ENCODE data around the gene RNF217. TPM values are rescaled to one million over a fixed set of nuclear protein-coding genes. Genes with fewer than 3 reads are reported as not detected.

Gene RNF217
- total and polyA plus RNA-seq, 2 of the 13 experiments (the other 11 are each of a cell fraction or from before 2014, with no cell fraction given), result 2.2 to 2.4 TPM

- TF ChIP-seq AHDC1 (CRISPR knock-in tag; IDR thresholded peaks at IDR 0.05; ENCODE audit: borderline replicate concordance), result no peak
Observed at GRCh38 chr6:125002406-125002741, 40.1 kb downstream of the RNF217 start (continued).

- intact Hi-C loops (cut with micrococcal nuclease; ENCODE audit: unreplicated experiment), result no loop called here
- Histone ChIP-seq H3K27me3 (ENCODE audit: control insufficient read depth in 1 of 2, insufficient read depth in 2 of 2, low read length in 2 of 2) (no peaks in the 10 kb centered on the region), H3K27ac (ENCODE audit: extremely low read length, insufficient read depth, low read length) (no peak overlapping the region), H3K9me3 (ENCODE audit: low read length) (no peaks in the 10 kb centered on the region), H3K4me3 (replicated peaks in 1 of 3; ENCODE audit: insufficient read depth in 1 of 3, low read depth in 2 of 3, low read length in 3 of 3) (no peak overlapping the region), H2AFZ (ENCODE audit: low read length) (no peak overlapping the region), H3K9ac (ENCODE audit: insufficient read depth, low read depth, low read length) (no peak overlapping the region), H3K36me3 (replicated peaks in 1 of 2; ENCODE audit: control insufficient read depth in 1 of 2, insufficient read depth in 2 of 2, low read length in 2 of 2) (no peaks in the 10 kb centered on the region), H3K4me2 (ENCODE audit: low read depth, low read length) (no peak overlapping the region), H4K20me1 (ENCODE audit: insufficient read depth, low read length) (no peaks in the 10 kb centered on the region), H3K79me2 (ENCODE audit: insufficient read depth, low read length) (no peaks in the 10 kb centered on the region), H3K4me1 (ENCODE audit: insufficient read depth, low read length) (0 out of 2 replicates have a peak, but pooled peaks cover 1% of the 10 kb centered on the region)
- no TSS peak for BruUV-seq (replicated peaks)
- CTCF ChIA-PET (ENCODE audit: low intra/inter-chr PET ratio, low total read pairs), result no interaction called here
- POLR2A ChIA-PET, result no interaction called here
- ATAC-seq (no peak), DNase-seq (ENCODE audit: low spot score) (no peak), FAIRE-seq (no peak)
- 71% methylated on average over 2 of the region's 2 CpGs for WGBS (ENCODE audit: low lambda C conversion rate)
- TF ChIP-seq ZFP36L1 (CRISPR knock-in tag; IDR thresholded peaks at IDR 0.05) (no peak), BORCS8-MEF2B (CRISPR knock-in tag; IDR thresholded peaks at IDR 0.05) (no peak), FOXO1 (CRISPR knock-in tag; IDR thresholded peaks at IDR 0.05) (no peak), ZNF124 (CRISPR knock-in tag; IDR thresholded peaks at IDR 0.05) (no peak), FOXP1 (IDR thresholded peaks at IDR 0.05) (no peak), FOXP1 (CRISPR knock-in tag; IDR thresholded peaks at IDR 0.05) (no peak), ATAD3A (CRISPR knock-in tag; IDR thresholded peaks at IDR 0.05) (no peak), POLR2G (IDR thresholded peaks at IDR 0.05; ENCODE audit: low read depth, low read length) (no peak), ZNF660 (CRISPR knock-in tag; IDR thresholded peaks at IDR 0.05; ENCODE audit: borderline replicate concordance, low read depth) (no peak), JUNB (CRISPR knock-in tag; IDR thresholded peaks at IDR 0.05; ENCODE audit: borderline replicate concordance) (no peak), TAF15 (IDR thresholded peaks at IDR 0.05; ENCODE audit: low read depth, low read length, poor library complexity, severe bottlenecking) (no peak), ZNF256 (CRISPR knock-in tag; conservative IDR thresholded peaks at IDR 0.05) (no peak), RCOR2 (CRISPR knock-in tag; IDR thresholded peaks at IDR 0.05) (no peak), CBX1 (IDR thresholded peaks at IDR 0.05; ENCODE audit: low read depth) (no peak), KDM6A (CRISPR knock-in tag; IDR thresholded peaks at IDR 0.05; ENCODE audit: low read depth) (no peak), HMGXB4 (CRISPR knock-in tag; IDR thresholded peaks at IDR 0.05; ENCODE audit: borderline replicate concordance in 1 of 2, low read depth in 1 of 2) (no peak), PAWR (CRISPR knock-in tag; IDR thresholded peaks at IDR 0.05; ENCODE audit: borderline replicate concordance) (no peak)
- in situ Hi-C loops (cut with HindIII; ENCODE audit: extremely low pct_ligation_motif_present, low pct_unique_long_range_greater_than_20kb), result no loop called here
Observed at GRCh38 chr6:125003070-125003469, 40.8 kb downstream of the RNF217 start.

Data from HepG2 (cell line).